C4-2B (cell line): Measurements from ENCODE around the gene CAMTA1.

ENCODE experiments used
- H3K27ac ChIP-seq: fragments of 450-650 bp; 2 replicates; pipeline ENCODE4 v1.5.1; 2017
- ZFX ChIP-seq: fragments of 450-650 bp; IDR thresholded peaks from 2 replicates; pipeline ENCODE4 v1.6.1; 2017
- TF ChIP-seq, protein P1 (sequence below): fragments of 450-650 bp; conservative IDR thresholded peaks from 2 replicates; pipeline ENCODE4 v1.5.1; 2017; ENCODE audit warnings: mild to moderate bottlenecking

Gene CAMTA1

GRCh38 chr1:7278045-7278444, 492.8 kb downstream of the CAMTA1 start:
- TF ChIP-seq ZFX: no peak
- TF ChIP-seq, protein P1, sequence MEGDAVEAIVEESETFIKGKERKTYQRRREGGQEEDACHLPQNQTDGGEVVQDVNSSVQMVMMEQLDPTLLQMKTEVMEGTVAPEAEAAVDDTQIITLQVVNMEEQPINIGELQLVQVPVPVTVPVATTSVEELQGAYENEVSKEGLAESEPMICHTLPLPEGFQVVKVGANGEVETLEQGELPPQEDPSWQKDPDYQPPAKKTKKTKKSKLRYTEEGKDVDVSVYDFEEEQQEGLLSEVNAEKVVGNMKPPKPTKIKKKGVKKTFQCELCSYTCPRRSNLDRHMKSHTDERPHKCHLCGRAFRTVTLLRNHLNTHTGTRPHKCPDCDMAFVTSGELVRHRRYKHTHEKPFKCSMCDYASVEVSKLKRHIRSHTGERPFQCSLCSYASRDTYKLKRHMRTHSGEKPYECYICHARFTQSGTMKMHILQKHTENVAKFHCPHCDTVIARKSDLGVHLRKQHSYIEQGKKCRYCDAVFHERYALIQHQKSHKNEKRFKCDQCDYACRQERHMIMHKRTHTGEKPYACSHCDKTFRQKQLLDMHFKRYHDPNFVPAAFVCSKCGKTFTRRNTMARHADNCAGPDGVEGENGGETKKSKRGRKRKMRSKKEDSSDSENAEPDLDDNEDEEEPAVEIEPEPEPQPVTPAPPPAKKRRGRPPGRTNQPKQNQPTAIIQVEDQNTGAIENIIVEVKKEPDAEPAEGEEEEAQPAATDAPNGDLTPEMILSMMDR: no peak

DNA sequence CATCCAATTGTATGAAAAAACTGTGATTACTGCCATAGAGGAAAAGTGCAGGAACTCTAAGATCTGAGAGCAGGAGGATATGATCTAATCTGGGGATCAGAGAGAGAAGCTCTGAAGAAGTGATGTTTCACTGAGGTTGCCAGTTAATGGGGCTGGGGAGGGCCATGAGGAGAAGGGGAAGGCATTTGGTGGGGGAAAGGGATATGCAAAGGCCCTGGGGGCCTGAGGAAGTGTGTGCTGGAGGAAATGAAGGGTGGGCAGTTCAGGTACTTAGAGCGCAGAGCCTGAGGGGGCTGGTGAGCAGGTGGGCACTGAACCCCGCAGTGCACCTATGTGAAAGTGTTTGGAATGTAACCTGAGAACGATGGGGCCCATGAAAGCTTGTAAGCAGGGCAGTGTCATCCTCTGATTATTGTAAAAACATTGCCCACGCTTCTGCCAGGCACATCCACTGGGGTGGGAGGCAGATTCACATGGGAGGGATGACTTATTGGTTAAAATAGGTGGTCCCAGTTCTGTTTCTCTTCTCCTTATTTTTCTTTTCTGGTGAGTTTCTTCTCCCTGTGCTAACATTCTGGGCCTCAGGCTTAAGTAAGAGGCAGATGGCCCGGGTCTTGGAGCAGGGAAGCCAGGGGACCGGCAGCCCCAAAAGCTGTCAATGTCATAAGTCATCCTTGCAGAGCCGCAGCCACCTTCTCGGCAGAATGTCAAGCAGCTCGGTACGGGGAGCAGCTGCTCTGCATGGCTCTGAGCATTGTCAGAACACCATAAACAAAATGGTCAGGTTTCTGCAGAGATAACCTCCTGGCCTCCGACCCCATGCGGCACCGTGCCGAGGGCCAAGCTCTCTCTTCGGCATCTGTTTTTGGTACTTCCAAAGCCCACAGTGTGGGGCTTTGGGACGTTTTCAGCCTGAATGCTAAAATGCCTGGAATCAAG, 493.8 kb downstream of the CAMTA1 start:
- H3K27ac ChIP-seq: no peak overlapping the region

More at GRCh38 chr1:7278045-7278444, 492.8 kb downstream of the CAMTA1 start:
- H3K27ac ChIP-seq: no peak overlapping the region

DNA sequence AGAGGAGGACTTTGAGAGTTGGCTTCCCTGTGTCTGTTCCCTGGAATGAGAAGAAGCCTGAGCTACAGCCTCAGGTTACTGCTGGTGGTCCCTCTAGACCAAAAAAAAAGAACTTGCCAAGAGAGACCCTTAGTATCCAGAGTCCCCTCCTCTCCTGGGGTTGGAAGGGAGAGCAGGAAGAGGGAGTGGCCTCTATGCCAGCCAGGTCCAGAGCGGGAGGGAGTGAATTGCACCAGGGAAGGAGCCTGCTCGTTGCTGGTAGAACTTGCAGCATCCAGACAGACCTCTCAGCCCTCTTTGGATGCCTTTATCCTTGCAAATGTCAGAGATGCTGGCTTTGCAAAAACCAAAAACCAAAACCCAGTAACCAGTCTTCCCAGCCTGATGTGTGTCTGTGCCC, 494.5 kb downstream of the CAMTA1 start:
- H3K27ac ChIP-seq: no peak overlapping the region
- TF ChIP-seq, protein P1: no peak
- no peak for TF ChIP-seq ZFX

More for the DNA sequence above, 493.8 kb downstream of the CAMTA1 start:
- TF ChIP-seq, protein P1: no peak
- TF ChIP-seq ZFX: no peak

- TF ChIP-seq, protein P1: no peak
- no peak for TF ChIP-seq ZFX
- H3K27ac ChIP-seq: no peak overlapping the region
Measured at GRCh38 chr1:7280347-7280960, 495.2 kb downstream of the CAMTA1 start.

GRCh38 chr1:7281821-7282220, 496.6 kb downstream of the CAMTA1 start:
- TF ChIP-seq, protein P1: no peak
- no peak overlapping the region for H3K27ac ChIP-seq

DNA sequence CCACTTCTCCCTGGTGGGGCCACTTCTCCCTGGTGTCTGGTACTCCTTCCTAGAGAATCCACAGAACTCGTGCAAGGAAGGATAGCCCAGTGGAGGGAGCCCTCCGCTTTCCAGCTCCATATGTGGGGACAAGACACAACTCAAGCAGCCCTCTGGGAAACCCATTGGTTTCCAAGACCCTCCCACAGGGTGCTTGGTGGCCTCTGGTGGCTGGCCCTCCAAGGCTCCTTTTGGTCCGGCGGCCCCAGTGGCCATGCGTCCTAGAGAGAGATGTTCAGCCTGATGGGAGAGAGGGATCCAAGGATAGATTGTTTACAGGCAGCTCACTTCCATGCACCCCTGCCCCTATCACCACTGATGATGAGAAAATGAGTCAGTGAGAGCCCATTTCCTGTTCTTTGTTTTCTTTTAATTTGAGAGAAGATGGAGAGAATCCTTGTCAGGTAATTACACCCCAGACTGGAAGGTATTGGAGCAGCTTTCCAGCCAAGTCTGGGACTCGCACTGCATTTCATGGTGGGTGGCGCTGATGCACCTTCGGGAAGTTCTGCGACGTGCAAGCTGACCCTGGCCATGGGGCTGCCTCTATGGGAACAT, 499.7 kb downstream of the CAMTA1 start:
- TF ChIP-seq, protein P1: no peak
- TF ChIP-seq ZFX: no peak
- no peak overlapping the region for H3K27ac ChIP-seq
